Stomach (tissue), 4 donors: ENCODE data around the gene OPCML.

Source experiments
- EP300 ChIP-seq: sonication (generic); formaldehyde crosslinking; IDR thresholded peaks from one replicate; pipeline ENCODE4 v1.6.1; 2017; ENCODE audit warnings: antibody characterized with exemption
- POLR2A ChIP-seq, 4 donors: fragments of 450-650 bp; IDR thresholded peaks; one replicate each; pipeline ENCODE4 v1.6.1; 2016; ENCODE audit warnings: antibody characterized with exemption in 4 of 4, control low read depth in 2 of 4, mild to moderate bottlenecking in 1 of 4, moderate library complexity in 1 of 4
- POLR2AphosphoS5 ChIP-seq, 3 donors: sonication (generic); formaldehyde crosslinking; IDR thresholded peaks; one replicate each; pipeline ENCODE4 v1.6.1; 2016; ENCODE audit warnings: antibody characterized with exemption in 3 of 3
- TF ChIP-seq, protein P1 (sequence below), 7 experiments: fragments of 450-650 bp in 4 of 7; fragments of 200-600 bp in 3 of 7; sonication (generic) in 3 of 7; IDR thresholded peaks; one replicate each; pipeline ENCODE4 v1.5.1; 2016 to 2019; ENCODE audit warnings: antibody characterized with exemption in 7 of 7, control low read depth in 2 of 7, mild to moderate bottlenecking in 1 of 7

DNA sequence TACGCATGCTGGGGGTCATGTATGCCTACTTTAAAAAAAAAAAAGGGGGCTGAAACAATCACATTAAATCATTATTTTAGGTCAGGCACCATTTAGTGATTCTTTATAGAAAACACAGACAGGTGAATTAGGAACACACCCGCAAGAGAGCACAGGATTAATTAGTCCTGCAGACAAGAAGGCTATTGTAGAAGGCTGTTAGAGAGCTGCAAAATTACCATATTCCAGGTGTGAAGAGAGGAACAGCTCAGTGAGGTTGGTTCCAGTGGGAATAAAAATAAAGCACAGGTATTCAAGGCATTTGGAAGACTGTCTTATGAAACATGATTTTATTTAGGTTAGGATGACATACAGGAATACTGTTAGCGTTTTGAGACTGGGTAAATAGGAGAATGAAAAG, 649.1 kb downstream of the OPCML start:
- TF ChIP-seq POLR2AphosphoS5 (IDR thresholded peaks at IDR 0.05) (no peak), POLR2A (IDR thresholded peaks at IDR 0.05) (no peak), EP300 (no peak)
- TF ChIP-seq, protein P1, sequence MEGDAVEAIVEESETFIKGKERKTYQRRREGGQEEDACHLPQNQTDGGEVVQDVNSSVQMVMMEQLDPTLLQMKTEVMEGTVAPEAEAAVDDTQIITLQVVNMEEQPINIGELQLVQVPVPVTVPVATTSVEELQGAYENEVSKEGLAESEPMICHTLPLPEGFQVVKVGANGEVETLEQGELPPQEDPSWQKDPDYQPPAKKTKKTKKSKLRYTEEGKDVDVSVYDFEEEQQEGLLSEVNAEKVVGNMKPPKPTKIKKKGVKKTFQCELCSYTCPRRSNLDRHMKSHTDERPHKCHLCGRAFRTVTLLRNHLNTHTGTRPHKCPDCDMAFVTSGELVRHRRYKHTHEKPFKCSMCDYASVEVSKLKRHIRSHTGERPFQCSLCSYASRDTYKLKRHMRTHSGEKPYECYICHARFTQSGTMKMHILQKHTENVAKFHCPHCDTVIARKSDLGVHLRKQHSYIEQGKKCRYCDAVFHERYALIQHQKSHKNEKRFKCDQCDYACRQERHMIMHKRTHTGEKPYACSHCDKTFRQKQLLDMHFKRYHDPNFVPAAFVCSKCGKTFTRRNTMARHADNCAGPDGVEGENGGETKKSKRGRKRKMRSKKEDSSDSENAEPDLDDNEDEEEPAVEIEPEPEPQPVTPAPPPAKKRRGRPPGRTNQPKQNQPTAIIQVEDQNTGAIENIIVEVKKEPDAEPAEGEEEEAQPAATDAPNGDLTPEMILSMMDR (IDR thresholded peaks at IDR 0.05): no peak
